IPS DF 6.9 (cell line): Measurements from ENCODE around the gene CHN2.

Experiments
- DNase-seq: peaks from one replicate; pipeline ENCODE4 v3.0.0-alpha.2; 2013; ENCODE audit warnings: low read depth, low spot score
- H3K27ac ChIP-seq: one replicate; pipeline ENCODE4 v1.5.1; 2013; ENCODE audit warnings: low read length, control low read depth
- H3K27me3 ChIP-seq: 2 replicates; pipeline ENCODE4 v1.6.1; 2013; ENCODE audit warnings: mild to moderate bottlenecking, low read length; ENCODE audit not compliant: control insufficient read depth, insufficient read depth
- H3K36me3 ChIP-seq: 2 replicates; pipeline ENCODE4 v1.6.1; 2013; ENCODE audit warnings: low read length; ENCODE audit not compliant: control insufficient read depth, insufficient read depth
- H3K4me1 ChIP-seq: 2 replicates; pipeline ENCODE4 v1.6.1; 2013; ENCODE audit warnings: low read length; ENCODE audit not compliant: control insufficient read depth, insufficient read depth
- H3K4me3 ChIP-seq: 2 replicates; pipeline ENCODE4 v1.5.1; 2013; ENCODE audit warnings: mild to moderate bottlenecking, low read length
- H3K9me3 ChIP-seq: 2 replicates; pipeline ENCODE4 v1.6.1; 2013; ENCODE audit warnings: low read length, inconsistent platforms; ENCODE audit not compliant: control insufficient read depth, insufficient read depth
- WGBS: extraction: QIAGEN DNeasy Blood & Tissue Kit; methylation state at CpG from one replicate; pipeline ENCODE4 v1.1.7; 2013; ENCODE audit warnings: mixed read lengths, missing lambda C conversion rate; ENCODE audit not compliant: insufficient read length, insufficient coverage; 5-methylcytosine and 5-hydroxymethylcytosine counted together

CHN2 gene

DNA sequence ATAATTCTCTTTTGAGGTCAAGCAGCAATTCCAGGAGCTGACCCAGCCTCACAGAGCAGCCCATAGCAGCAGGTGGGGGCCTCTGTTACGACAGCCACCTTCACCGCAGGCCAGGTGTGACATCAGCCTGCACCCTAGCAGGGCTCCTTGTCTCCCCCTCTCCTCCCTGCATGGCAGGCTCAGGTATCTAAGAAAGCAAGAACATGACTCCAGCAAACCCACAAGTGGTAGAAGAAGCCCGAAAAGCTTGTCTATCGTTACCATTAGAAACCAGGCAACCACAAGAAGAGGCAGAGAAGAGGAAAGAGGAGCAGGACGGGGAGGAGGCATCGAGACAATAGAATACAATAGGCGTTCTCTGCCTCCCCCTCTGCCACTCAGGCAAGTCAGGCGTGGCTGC is 265.0 kb downstream of the CHN2 start:
- H3K4me3 ChIP-seq: no peak overlapping the region
- H3K36me3 ChIP-seq: no peaks in the 10 kb centered on the region
- H3K9me3 ChIP-seq: no peaks in the 10 kb centered on the region
- no peaks in the 10 kb centered on the region for H3K27me3 ChIP-seq
- H3K27ac ChIP-seq: no peak overlapping the region
- DNase-seq: no peak
- H3K4me1 ChIP-seq: no peaks in the 10 kb centered on the region
- no CpG with 5 or more reads among the region's 8 CpGs for WGBS

DNA sequence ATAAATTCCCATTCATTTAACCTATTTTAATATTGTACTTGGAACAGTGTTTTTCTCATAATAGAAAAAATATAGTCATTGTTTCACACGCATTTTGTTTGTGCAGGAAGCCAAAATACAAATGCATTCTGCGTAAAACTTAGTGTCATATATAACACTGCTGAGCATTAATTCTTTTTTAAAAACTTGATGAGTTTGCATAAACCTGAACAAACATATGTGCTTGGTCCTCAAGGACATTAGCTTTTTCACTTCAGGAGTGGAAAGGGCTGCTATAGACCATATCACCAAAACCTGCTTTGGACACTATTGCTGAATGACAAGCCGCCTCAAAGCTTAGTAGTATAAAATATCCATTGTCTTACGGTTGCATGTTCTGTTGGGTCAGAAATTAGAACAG is 267.4 kb downstream of the CHN2 start:
- Histone ChIP-seq H3K4me3 (no peak overlapping the region), H3K4me1 (no peaks in the 10 kb centered on the region), H3K27me3 (no peaks in the 10 kb centered on the region), H3K9me3 (no peaks in the 10 kb centered on the region), H3K27ac (no peak overlapping the region), H3K36me3 (no peaks in the 10 kb centered on the region)
- no peak for DNase-seq
- no CpG with 5 or more reads among the region's 4 CpGs for WGBS

DNA sequence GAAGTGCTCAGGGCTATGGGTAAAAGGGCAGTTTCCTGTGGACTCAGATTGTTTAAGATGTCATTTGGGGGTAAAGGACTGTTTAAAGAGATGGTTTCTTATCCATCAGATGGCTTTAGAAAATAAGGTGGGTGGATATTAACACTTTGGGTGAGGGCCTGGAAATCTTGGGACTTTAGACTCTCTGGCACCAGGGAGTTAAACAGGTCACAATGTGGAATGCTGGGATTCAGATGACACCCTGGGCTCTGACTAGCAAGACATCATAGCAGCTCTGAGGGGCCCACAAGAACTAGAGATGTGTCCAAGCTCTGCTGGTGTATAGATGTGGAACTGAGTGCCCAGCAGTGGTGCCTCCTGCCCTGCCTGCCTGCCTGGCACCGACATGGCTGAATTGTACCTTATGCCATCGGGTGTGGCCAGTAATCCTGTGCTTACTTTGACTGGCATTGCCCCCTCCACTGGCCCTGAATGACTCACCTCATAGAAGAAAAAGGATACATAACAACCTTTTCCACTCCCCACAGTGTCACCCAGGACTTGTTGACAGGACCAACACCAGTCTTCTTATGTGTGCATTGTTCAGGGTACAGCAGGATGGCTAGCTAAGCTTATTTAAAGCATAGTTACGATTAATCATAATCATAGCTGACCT is 269.1 kb downstream of the CHN2 start:
- Histone ChIP-seq H3K27me3 (no peaks in the 10 kb centered on the region), H3K36me3 (no peaks in the 10 kb centered on the region), H3K4me1 (no peaks in the 10 kb centered on the region), H3K4me3 (no peak overlapping the region), H3K9me3 (no peaks in the 10 kb centered on the region), H3K27ac (no peak overlapping the region)
- WGBS: no CpG with 5 or more reads among the region's 3 CpGs
- no peak for DNase-seq

DNA sequence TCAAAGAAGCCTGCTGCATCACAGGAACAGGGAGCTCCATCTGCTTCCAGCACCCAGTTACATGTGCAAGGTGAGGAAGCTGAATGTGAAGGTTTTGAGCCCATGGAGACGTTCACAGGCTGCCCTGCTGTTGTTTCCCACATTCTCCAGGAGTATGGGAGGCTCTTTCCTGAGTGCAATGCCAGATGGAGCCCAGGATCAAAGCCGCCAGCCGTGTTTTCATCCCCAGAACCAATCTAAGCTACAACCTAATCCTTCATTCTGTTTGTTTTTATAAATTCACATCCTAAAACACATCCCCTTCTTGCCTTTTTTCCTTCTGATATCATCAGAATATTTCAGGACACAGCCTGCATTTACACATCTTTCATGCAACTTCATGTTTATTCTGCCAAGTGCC is 270.2 kb downstream of the CHN2 start:
- H3K27me3 ChIP-seq: no peaks in the 10 kb centered on the region
- H3K27ac ChIP-seq: no peak overlapping the region
- no CpG with 5 or more reads among the region's 3 CpGs for WGBS
- no peak for DNase-seq
- H3K9me3 ChIP-seq: no peaks in the 10 kb centered on the region
- H3K36me3 ChIP-seq: no peaks in the 10 kb centered on the region
- no peak overlapping the region for H3K4me3 ChIP-seq
- no peaks in the 10 kb centered on the region for H3K4me1 ChIP-seq

DNA sequence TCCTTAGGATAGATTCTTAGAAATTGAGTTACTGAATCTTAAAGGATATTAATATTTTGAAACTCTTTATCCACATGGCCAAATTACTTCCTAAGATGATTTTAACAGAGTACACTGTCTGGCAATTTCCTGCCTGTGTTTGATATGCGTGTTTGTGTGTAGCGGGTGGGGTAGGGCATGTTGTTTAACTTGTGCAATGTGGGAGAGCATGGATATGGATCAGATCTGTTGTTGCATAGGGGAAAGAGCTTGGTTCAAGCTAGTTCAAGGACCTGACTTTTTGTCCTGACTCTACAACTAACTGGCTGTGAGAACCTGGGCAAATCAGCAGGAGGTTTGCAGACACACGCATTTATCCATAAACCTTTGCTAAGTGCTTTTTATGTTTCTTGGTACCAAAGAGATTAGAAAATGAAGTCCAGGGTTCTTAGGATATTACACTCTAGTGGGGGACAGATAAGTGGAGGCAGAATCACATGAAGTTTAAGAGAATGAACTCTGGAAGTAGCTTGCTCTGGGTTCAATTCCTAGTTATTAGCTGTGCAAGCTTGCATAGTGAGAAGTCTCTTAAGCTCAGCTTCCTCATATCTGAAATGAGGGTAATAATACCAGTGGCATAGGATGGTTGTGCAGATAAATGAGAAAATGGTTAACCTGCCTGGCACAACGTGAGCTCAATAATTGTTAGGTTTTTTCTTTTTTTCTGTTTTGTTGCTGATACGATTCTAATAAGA is 272.8 kb downstream of the CHN2 start:
- Histone ChIP-seq H3K27ac (no peak overlapping the region), H3K4me1 (no peaks in the 10 kb centered on the region), H3K36me3 (no peaks in the 10 kb centered on the region), H3K4me3 (no peak overlapping the region), H3K9me3 (no peaks in the 10 kb centered on the region), H3K27me3 (no peaks in the 10 kb centered on the region)
- no peak for DNase-seq
- no CpG with 5 or more reads among the region's 5 CpGs for WGBS

DNA sequence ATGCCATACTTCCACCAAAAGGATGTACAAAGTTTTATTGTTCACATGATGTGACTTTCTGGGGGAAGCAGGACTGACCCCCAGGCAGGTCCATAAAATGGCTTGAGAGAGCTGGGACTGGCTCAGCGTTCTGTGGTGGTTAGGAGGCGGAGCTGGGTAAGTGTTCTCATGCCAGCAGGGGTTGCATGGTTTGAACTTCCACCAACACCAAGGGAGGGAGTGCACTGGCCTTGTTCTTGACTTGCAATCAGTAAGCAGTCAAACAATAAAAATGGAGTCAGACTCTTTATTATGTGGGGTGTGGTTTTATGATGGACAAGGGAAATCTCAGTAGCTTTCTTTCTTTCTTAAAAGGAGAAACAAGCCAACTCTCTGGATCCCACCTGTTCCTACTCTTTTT is 273.6 kb downstream of the CHN2 start:
- DNase-seq: no peak
- no peak overlapping the region for H3K27ac ChIP-seq
- no CpG with 5 or more reads among the region's 2 CpGs for WGBS
- H3K4me3 ChIP-seq: no peak overlapping the region
- H3K9me3 ChIP-seq: no peaks in the 10 kb centered on the region
- H3K36me3 ChIP-seq: no peaks in the 10 kb centered on the region
- no peaks in the 10 kb centered on the region for H3K4me1 ChIP-seq
- no peaks in the 10 kb centered on the region for H3K27me3 ChIP-seq

DNA sequence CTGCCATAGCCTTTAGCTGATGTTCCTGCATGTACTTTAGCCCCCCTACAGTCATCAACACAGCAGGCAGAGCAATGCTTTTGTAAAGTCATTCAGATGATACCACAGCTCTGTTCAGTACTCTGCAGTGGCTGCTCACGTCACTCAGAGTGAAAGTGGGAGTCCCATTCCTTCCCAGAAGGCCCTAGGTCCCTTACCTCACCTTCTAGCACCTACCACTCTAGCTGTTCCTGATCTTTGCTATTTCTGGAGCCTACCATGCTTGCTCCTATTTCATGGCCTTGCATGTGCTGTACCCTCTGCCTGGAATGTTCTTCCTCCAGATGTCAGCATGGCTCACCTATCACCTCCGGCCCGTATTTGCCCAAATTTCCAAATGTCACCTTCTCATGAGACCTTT is 274.7 kb downstream of the CHN2 start:
- no peaks in the 10 kb centered on the region for H3K27me3 ChIP-seq
- H3K27ac ChIP-seq: no peak overlapping the region
- H3K4me3 ChIP-seq: no peak overlapping the region
- no peaks in the 10 kb centered on the region for H3K36me3 ChIP-seq
- no CpG with 5 or more reads among the region's 3 CpGs for WGBS
- DNase-seq: no peak
- no peaks in the 10 kb centered on the region for H3K9me3 ChIP-seq
- no peaks in the 10 kb centered on the region for H3K4me1 ChIP-seq

DNA sequence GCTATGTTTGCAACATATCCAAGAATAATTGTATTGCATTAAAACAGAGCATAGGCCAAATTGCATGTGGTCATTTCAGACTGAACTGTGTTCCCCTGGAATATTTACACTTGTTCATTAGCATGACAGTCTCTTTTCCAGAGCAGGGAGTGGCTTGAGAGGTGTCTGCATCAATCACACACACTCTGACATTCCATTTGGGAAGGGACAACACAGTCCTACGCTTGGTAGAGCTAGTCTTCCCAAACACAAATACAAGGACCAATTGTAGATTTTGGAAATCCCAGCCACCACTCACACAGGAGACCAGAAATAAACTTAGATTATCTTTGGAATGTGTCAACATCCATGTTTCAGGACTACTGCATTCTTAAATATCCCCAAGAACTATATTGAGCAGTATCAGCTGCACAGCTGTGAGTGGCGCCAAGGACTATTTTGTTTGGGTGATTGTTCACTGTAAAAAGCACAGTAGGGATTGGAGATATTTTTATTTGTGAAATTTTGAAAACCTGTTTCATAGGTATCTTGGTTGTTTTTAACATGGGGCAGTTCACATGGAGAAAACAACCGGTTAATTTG is 275.5 kb downstream of the CHN2 start:
- Histone ChIP-seq H3K27me3 (no peaks in the 10 kb centered on the region), H3K4me3 (no peak overlapping the region), H3K36me3 (no peaks in the 10 kb centered on the region), H3K9me3 (no peaks in the 10 kb centered on the region), H3K4me1 (no peaks in the 10 kb centered on the region), H3K27ac (no peak overlapping the region)
- DNase-seq: no peak
- no CpG with 5 or more reads among the region's 3 CpGs for WGBS

DNA sequence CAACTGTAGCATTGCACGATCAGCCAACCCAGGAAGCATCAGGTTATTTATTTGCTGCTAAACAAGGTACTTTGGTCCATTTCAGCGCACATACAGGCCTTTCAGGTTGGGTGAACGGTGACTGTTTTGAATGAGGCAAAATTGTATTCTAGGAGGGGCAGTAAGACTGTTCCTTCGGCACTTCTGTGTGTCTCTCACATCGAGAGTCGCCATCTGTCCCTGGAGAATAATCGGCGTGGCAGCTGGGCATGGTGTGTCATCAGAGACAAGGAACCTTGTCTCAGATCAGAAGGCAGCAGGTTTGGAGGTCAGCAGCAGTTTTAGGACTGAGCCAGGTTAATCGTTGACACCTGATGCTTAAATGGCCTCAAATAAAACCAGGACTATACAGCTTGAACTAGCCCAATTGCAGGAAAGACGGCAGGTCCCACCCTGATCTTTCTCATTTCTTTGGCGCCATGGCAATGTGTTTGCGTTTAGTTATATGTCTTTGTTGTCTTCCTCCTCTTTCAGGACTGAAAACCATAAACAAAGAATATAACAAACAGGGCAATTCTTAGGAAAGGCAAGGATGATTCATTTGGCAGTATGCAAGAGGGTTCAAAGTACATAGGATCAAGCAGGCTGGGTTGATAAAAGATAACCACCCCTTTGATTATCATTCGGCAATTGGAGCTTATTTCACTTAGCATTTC is 277.0 kb downstream of the CHN2 start:
- H3K27me3 ChIP-seq: no peaks in the 10 kb centered on the region
- no peak for DNase-seq
- H3K27ac ChIP-seq: no peak overlapping the region
- H3K36me3 ChIP-seq: no peaks in the 10 kb centered on the region
- no peak overlapping the region for H3K4me3 ChIP-seq
- no CpG with 5 or more reads among the region's 13 CpGs for WGBS
- H3K4me1 ChIP-seq: no peaks in the 10 kb centered on the region
- H3K9me3 ChIP-seq: no peaks in the 10 kb centered on the region

DNA sequence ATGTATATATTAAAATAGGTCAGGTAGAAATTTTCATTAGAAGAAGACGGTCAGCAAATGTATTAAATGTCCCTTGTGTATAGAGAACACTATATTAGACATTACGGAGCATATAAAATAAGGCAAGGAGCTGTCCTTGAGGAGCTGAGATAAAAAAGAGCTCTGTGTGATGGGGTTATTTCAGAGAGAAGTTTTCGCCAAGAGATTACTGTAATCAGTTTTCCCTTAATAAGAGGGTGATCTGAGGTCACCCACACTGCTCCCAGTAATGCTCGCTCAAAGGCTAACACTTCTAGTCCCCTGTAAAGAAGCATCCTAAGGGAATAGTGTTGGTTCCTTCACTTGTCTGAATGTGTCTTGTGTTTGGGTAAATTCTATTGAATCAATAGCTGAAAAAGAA is 282.3 kb downstream of the CHN2 start:
- H3K27me3 ChIP-seq: no peaks in the 10 kb centered on the region
- no peak overlapping the region for H3K4me3 ChIP-seq
- no peaks in the 10 kb centered on the region for H3K4me1 ChIP-seq
- H3K9me3 ChIP-seq: no peaks in the 10 kb centered on the region
- no peak for DNase-seq
- WGBS: no CpG with 5 or more reads among the region's 4 CpGs
- H3K36me3 ChIP-seq: no peaks in the 10 kb centered on the region
- no peak overlapping the region for H3K27ac ChIP-seq
